ENCODE data around the gene GDF9. TPM values are rescaled to one million over a fixed set of nuclear protein-coding genes. Genes with fewer than 3 reads are reported as not detected.
A peak's percentile ranks its signal among the peaks of the same experiment; 100 is the strongest.

GDF9 gene
- total RNA-seq, 4 donors from 2014 or later: 0.47 to 4.8 (median 0.90) TPM

- TF ChIP-seq POLR2AphosphoS5 (IDR thresholded peaks at IDR 0.05): no peak
- no peak for TF ChIP-seq POLR2A (IDR thresholded peaks at IDR 0.05)
- no peak for TF ChIP-seq EP300 (IDR thresholded peaks at IDR 0.05)
- no peak for TF ChIP-seq CTCF (IDR thresholded peaks at IDR 0.05)
- peaks cover 18% of the 10 kb centered on the region for H3K4me1 ChIP-seq
- no peaks in the 10 kb centered on the region for H3K9me3 ChIP-seq
- DNase-seq (ENCODE audit: low spot score in 2 of 2): peak in 1 of 2 donors; percentile 74
- WGBS: 32% methylated on average over 26 of the region's 26 CpGs
- no peaks in the 10 kb centered on the region for H3K36me3 ChIP-seq
- no peak overlapping the region for H3K4me3 ChIP-seq
- peaks cover 3% of the 10 kb centered on the region for H3K27me3 ChIP-seq
- H3K27ac ChIP-seq: no peak overlapping the region
These were observed 46.8 kb downstream of the GDF9 start for GRCh38 chr5:132819468-132819867.

- no peaks in the 10 kb centered on the region for H3K9me3 ChIP-seq
- WGBS: 61% methylated on average over 1 of the region's 1 CpG
- H3K4me1 ChIP-seq: peaks cover 29% of the 10 kb centered on the region
- TF ChIP-seq CTCF (IDR thresholded peaks at IDR 0.05) (no peak), POLR2AphosphoS5 (IDR thresholded peaks at IDR 0.05) (no peak), EP300 (IDR thresholded peaks at IDR 0.05) (no peak), POLR2A (IDR thresholded peaks at IDR 0.05) (no peak)
- no peak overlapping the region for H3K27ac ChIP-seq
- no peak overlapping the region for H3K4me3 ChIP-seq
- H3K27me3 ChIP-seq: peaks cover 23% of the 10 kb centered on the region
- DNase-seq (ENCODE audit: low spot score in 2 of 2): no peak
- H3K36me3 ChIP-seq: no peaks in the 10 kb centered on the region
These were observed 49.3 kb downstream of the GDF9 start for GRCh38 chr5:132817011-132817410.

GRCh38 chr5:132816554-132816953 is 49.7 kb downstream of the GDF9 start:
- DNase-seq (ENCODE audit: low spot score in 2 of 2): no peak
- no peak for TF ChIP-seq POLR2AphosphoS5 (IDR thresholded peaks at IDR 0.05)
- TF ChIP-seq EP300 (IDR thresholded peaks at IDR 0.05): no peak
- TF ChIP-seq CTCF (IDR thresholded peaks at IDR 0.05): no peak
- TF ChIP-seq POLR2A (IDR thresholded peaks at IDR 0.05): no peak
- Histone ChIP-seq H3K36me3 (no peaks in the 10 kb centered on the region), H3K27me3 (peaks cover 28% of the 10 kb centered on the region), H3K4me3 (no peak overlapping the region), H3K27ac (no peak overlapping the region), H3K4me1 (peaks cover 29% of the 10 kb centered on the region), H3K9me3 (no peaks in the 10 kb centered on the region)

DNA sequence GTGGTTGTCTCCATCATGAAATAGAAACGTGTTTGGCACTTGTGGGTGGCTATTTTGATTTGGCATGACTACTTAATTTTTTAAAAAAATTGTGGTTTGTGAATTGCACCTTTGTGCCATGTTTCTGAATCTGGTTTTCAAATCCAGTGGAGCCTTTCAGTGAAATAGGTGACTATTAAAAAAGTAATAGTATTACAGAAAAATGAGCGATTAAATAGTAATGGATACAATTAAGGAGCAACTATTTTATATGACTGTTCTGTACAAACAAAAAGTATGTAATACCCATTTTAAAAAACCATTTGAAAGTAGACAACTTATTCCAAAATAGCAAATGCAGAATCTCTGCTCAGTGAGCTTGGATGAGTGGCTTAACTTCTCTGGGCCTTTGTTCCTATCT is 50.2 kb downstream of the GDF9 start:
- DNase-seq (ENCODE audit: low spot score in 2 of 2): no peak
- Histone ChIP-seq H3K4me3 (no peak overlapping the region), H3K36me3 (no peaks in the 10 kb centered on the region), H3K4me1 (peaks cover 29% of the 10 kb centered on the region), H3K9me3 (no peaks in the 10 kb centered on the region), H3K27me3 (peaks cover 32% of the 10 kb centered on the region), H3K27ac (no peak overlapping the region)
- 85% methylated on average over 2 of the region's 2 CpGs for WGBS
- TF ChIP-seq EP300 (IDR thresholded peaks at IDR 0.05): no peak

DNA sequence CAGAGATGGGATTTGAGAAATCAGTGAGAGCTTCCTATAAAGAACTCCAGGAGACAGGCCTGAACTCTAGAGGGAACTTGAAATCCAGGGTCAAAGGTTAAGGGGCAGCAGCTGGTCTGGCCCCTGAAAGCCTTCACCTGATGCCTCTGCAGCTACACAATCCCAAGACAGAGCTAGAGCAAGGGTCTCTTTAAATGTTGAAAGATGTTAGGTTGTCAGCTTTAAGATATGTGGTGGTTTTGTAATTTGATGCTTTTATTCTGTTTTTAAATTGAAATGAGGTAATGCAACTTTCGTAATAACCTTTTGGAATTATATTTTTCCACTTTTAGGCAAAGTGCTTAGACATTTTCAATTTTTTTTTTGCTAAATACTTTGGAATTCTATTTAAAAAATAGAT is 50.8 kb downstream of the GDF9 start:
- no peaks in the 10 kb centered on the region for H3K9me3 ChIP-seq
- no peak overlapping the region for H3K27ac ChIP-seq
- DNase-seq (ENCODE audit: low spot score in 2 of 2): no peak
- peaks cover 29% of the 10 kb centered on the region for H3K4me1 ChIP-seq
- WGBS: 96% methylated on average over 1 of the region's 1 CpG
- H3K4me3 ChIP-seq: no peak overlapping the region
- H3K36me3 ChIP-seq: no peaks in the 10 kb centered on the region
- H3K27me3 ChIP-seq: peaks cover 39% of the 10 kb centered on the region
- TF ChIP-seq CTCF (IDR thresholded peaks at IDR 0.05) (no peak), EP300 (IDR thresholded peaks at IDR 0.05) (no peak), POLR2AphosphoS5 (IDR thresholded peaks at IDR 0.05) (no peak), POLR2A (IDR thresholded peaks at IDR 0.05) (no peak)
